Activated CD8-positive, alpha-beta memory T cell treated with anti-CD3 and anti-CD28 coated beads for 48 hours (primary cell): Measurements from ENCODE around the gene THAP10.
"Not testable (repeated sequence)": the region's sequence is repeated elsewhere in the genome, so short reads cannot be mapped to it uniquely, and the experiment has no call there.

ENCODE experiments used
- DNase-seq, 3 experiments: peaks; one replicate each; pipeline ENCODE4 v3.0.0-alpha.2; 2020; ENCODE audit warnings: low read depth in 2 of 3, low spot score in 2 of 3

THAP10 gene

DNA sequence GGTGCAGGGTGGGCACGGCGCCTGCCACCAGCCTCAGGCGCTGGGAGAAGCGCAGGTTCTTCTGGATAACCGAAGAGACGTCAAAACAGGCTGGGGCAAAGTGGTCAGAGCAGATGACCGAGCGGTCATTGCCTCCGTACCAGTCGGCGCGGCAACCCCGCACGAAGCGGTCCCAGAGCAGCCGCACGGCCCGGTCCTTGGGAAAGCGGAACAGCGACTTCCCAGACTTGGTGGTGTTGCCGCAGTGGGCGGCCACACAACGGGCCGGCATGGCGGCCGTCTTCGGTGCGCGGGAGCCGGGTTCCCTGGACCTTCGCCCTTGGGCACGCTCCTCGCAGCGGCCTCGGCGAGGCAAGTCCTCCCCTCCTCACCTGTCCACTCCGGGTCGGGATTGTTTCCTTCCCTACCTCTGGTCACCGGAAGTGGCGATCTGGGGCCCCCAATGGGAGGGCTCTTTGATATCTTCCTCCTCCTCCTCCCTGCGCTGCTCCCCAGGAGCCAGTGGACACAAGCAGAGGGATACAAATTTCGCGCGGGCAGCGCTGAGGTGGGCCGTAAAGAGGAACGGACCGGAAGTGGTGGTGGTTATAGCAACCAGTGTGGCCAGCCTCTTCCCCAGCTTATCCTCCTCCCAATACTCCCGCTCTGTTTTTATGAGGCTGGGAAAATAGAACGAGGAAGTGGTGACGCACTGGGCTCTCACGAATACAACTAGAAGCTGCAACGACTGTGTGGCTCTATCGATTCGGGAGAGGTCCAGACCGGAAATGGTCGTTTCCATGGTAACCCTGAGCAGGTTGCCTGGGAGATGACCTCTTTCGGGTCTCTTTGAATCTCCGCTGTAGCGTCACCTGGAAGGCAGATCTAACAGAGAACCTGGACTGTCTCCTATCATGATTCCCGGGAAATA lies at the start of gene THAP10, which contains the start of gene LRRC49:
THAP10 (minus strand) TSS at position 432 of the 910 bp plus-strand sequence; CDS start at position 271, 161 bp downstream.
LRRC49 (plus strand) TSS at position 825 of the 910 bp plus-strand sequence; CDS start at position 894, 69 bp downstream.
- DNase-seq = peak; percentile 17 to 45 (median 21)

DNA sequence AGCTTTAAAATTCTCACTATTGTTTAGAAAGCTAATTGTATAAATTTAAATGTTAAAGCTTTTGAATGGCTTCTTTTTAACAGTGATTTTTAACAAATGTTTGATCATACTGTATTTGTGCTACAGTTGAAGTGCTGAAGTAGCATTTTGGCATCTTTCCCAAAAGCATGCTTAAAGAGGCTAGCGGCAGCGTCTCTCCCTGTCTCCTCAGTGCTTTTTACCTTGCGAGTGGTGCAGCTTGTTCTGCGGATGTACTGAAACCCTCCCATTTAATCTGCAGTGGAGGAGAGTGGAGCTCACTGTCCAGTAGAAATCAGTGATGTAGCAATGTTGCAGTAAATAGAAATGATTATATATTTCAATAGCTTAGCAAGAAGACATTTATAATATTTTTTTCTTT lies 44.1 kb upstream of the THAP10 start:
- no peak for DNase-seq

DNA sequence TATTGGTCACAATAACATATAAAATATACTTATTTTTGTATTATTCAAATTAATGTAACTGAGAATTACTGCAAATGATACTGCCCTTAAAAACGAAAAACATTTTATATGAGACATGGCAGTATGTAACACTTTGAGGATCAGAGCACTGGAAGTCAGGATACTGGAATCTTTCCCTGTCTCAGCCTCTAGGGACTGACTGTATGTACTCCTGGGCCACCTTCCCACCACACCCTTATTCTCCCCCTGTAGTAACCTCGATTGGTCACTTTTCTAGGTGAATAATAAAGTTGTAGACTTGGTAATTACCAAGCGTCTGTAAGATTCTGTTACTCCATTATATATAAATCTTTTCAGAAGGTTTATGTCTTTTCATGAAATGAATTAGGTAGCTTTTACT lies 43.4 kb upstream of the THAP10 start:
- no peak for DNase-seq

DNA sequence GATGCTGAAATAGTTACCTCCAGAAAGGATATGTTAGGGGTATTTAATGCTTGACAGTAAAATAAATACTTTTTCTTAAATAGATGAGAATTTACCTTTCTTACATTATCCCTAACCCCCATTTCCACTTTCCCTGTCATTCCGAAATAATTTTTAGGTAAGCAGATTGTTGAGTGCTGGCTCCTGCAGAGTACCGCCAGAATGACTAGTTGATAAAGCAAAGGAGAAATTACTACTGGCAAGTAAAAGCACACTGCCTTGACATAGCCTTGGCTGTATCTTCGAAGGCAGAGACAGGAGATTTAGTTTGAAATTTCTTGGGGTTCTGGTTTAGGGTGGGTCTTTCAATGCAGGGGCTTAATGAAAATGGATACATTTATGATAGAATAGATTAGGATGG lies 41.2 kb upstream of the THAP10 start:
- DNase-seq = no peak

DNA sequence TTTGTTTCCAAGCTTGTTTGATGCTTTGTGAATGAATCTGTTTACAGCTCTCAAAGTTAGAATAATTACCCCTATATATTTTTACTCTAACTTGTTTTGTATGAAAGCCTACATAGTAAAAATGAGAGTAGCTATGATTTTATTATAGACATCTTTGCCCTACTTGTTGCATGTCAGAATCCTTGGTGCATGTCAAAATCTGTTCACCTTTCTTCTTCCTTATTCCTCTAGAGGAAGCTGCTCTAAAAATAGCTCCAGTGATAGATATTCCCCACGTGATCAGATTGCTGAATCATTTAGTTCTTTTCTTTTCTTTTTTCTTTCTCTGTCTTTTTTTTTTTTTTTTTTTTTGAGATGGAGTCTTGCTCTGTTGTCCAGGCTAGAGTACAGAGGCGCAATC lies 40.2 kb upstream of the THAP10 start:
- DNase-seq = no peak

DNA sequence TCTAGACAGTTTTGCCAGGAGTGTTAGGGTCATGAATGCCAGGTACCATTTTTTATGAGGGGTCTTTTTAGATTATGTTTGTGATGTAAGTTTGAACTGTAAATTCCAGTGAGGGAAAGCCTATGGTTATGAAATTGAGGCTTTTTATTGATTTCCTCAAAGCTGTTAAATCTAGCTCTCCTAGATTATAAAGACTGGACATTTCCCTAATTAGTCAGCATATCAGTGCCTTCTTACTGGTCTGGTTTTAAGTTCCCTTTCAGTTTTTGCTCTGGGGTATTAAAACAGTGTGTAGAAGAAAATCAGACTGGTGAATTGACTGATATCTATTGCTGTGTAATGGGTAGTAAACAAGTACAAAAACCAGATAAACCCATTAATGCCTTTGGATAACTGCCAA lies 39.6 kb upstream of the THAP10 start:
- DNase-seq = no peak

DNA sequence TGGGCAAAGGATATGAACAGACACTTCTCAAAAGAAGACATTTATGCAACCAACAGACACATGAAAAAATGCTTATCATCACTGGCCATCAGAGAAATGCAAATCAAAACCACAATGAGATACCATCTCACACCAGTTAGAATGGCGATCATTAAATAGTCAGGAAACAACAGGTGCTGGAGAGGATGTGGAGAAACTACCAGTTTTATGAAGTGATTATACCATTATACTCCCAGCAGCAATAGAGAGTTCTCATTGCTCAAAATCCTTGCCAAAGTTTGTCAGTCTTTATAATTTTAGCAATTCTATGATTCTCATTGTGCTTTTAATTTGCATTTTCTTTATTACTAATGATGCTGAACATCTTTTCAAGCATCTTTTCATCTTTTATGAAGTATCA lies 34.7 kb upstream of the THAP10 start:
- DNase-seq = not testable (repeated sequence)

DNA sequence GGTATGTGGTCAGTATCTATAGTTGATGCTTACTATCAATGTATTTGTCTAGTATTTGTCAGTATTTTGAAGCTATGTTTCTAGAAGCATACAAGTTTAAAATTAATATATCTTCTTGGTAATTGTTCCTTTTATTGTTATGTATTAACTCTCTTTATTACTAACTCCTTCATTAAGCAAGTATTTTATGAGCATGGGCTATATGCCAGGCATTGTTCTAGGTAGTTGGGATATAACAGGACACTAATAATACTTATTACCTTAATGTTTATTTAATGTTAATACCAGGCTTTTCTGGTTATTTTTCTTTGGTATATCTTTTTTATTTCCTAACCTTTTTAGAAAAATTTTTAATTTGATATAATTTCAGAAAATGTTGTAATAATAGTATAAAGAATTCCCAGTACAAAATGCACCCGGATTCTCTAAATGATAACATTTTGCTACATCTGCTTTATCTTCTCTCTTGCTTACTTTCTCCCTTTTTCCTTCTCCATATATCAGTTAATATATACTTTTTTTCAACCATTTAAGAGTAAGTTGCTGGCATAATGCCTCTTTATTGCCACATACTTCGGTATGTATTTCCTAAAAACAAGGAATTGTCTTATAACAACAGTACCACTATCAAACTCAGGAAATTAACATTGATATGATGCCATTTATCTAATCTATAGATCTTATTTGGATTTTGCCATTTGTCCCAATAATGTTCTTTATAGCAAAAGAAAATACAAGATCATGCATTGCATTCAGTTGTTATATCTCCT lies 31.3 kb upstream of the THAP10 start:
- no peak for DNase-seq

DNA sequence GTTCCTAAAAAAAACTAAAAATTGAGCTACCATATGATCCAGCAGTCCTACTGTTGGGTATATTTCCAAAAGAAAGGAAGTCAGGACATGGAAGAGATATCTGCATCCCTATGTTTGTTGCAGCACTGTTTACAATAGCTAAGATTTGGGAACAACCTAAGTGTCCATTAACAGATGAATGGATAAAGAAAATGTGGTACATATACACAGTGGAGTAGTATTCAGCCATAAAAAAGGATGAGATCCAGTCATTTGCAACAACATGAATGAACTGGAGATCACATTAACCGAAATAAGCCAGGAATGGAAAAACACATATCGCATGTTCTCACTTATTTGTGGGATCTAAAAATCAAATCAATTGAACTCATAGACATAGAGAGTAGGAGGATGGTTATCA lies 29.9 kb upstream of the THAP10 start:
- DNase-seq = no peak

DNA sequence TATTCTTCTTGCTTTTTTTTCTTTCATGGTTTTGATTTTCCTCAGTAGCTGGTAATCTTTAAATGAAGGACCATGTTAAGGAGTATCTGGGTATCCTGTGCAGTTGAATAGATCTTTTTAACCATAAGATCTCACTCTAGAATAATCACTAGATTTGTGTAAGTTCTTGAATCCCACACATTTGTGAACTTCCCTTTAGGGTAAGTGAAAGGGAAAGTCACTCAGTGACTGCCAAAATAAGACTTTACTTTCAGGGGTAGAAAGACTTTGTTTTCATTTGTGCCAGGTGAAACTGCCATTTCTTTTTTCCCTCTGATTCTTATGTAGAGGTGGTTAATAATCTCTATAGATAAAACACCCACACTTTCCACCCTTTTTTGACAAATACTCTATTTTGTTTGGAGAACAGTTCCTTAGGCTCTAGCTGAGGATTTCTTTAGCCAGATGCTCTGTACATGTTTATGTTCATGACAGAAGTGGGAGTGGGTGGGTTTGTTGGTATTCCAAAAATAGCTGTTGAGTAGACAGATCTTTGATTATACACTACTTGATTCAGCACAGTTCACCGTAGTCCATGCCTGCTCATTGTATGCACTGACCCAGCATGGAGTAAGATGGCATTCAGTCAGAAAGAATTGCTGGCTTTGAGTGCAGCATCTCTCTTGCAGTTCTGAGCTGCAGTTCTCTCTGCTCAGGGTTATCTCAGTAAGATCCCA lies 28.9 kb upstream of the THAP10 start:
- DNase-seq = no peak

DNA sequence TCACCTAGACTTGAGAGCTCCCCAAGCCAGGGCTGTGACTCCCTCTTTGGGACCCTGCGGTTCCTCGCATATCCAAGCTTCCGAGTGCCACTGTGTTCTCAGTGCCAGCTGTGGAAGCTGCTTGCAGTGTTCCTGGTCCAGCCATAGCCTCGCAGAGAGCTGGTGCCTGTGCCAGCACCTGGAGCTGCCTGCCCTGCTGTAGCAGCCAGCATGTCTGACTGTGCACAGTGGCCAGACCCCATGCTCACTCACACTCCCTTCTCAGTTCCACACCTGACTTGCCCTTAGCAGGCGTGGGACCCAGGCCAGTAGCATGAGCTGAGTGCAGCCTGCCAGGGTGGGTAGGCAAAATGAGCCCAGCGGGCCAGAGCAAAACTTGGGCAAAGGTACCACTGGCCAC lies 25.7 kb upstream of the THAP10 start:
- no peak for DNase-seq

DNA sequence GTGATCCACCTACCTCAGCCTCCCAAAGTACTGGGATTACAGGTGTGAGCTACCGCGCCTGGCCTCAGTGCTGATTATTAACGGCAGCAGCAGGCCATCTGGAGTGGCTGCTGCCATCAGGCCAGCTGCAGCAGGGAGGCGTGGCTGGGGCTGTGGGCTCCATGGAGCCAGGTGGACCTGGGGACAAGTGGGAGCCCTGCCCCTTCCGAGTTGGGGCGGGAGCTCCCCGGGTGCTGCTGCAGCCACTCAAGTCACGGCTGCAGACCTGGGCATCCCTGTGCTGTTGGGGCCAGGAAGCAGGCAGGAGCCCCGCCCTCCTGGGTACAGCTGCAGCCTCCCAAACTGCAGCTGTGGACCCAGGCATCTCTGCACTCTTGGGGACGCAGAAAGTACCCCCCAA lies 24.3 kb upstream of the THAP10 start:
- no peak for DNase-seq

DNA sequence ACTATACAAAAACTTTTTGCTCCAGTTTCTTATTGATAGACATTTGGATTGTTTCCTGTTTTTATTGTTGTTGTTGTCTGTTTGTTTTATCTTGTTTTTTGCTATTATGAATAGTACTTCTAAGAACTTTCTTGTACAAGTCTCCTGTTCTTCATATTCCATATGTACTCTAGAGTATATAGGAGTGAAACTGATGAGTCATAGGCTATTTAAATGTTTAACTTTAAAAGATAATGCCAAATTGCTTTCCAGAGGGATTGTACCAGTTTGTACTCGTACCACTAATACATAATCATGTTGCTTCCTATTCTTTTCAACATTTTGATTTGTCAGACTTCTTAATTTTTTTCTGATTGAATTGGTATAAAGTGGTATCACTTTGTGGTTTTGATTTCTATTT lies 20.0 kb upstream of the THAP10 start:
- no peak for DNase-seq

DNA sequence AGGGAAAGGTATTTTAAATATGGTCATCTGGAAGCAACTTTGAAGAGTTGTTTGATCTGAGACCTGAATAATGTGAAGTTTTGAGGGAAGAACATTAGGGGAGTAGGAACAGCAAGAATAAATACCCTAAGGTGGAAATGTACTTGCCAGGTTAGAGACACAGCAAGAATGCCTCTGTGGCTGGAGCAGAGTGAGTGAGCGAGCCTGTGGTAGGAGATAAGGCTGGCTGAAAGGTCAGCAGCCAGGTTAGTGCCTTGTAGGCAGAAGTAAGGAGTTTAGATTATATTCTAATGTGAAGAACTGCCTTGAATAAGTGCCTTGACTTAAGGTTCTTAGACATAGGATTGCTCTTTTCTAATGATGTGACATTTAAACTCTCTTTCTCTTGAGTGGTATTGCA lies 18.7 kb upstream of the THAP10 start:
- no peak for DNase-seq

DNA sequence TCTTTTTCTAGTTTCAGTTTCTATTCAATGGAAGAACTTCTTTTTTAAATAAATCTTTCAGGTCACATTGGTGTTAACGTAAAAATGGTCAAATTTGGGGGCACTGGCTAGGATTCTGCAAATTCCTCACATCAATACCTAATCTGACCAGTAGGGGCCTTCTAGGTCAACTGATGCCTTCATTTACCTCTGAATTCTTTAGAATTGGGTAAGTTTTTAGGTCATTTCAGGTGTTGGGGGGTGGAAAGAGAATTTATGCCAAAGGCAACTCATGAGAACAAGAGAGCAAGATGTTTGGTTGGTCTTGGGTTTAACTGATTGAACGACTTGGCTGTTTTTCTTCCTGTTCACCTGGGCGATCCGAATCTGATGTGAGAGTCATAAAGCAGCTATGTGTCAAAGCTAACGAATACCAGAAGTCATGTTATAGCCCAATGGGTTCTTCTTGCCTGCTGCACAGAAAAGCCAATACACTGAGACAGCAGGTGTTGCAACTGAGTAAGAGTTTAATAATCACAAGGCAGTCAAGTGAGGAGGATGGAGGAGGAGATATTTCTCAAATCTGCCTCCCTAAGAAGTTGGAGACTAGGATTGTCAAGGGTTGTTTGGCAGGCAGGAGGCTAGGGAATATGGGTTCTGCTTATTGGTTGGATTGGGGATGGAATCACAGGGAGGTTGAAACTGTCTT lies 15.7 kb upstream of the THAP10 start:
- no peak for DNase-seq

DNA sequence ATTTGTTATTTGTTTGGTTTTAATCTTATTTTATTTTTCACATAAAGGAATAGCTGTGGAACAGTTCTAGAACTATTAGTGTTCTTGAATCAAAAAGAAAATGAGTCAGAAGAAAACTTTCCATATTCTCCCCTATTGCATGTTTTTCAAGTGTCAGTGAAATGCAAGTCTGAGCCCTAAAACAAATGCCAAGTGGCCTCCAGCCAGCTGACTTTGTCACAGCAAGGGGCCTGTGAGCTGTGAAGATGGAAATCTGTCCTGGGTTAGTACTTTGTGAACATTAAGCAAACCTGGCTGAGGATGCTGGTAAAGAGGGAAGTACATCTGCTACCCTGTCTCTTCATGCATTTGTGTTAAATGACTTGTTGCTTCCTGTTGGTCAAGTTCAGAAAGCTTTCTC lies 14.6 kb upstream of the THAP10 start:
- DNase-seq = no peak

DNA sequence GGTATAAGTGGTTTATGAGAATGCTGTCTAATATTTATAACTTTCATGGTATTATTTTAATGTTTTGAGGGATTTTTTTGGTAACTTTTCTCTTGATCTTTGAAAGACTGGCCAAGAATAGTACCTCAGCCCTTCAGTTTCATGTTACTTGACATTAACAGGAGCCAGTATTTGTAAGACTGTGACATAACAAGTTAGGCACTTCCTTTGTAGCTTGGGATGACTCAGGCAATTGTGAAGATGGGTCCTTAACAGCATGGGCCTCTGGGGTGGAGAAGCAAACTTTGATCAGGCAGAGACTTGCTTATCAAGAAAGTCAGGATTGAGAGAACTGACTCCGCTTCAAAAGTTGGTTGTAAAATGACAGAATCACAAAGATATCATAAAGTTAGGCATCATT lies 9.9 kb upstream of the THAP10 start:
- no peak for DNase-seq

DNA sequence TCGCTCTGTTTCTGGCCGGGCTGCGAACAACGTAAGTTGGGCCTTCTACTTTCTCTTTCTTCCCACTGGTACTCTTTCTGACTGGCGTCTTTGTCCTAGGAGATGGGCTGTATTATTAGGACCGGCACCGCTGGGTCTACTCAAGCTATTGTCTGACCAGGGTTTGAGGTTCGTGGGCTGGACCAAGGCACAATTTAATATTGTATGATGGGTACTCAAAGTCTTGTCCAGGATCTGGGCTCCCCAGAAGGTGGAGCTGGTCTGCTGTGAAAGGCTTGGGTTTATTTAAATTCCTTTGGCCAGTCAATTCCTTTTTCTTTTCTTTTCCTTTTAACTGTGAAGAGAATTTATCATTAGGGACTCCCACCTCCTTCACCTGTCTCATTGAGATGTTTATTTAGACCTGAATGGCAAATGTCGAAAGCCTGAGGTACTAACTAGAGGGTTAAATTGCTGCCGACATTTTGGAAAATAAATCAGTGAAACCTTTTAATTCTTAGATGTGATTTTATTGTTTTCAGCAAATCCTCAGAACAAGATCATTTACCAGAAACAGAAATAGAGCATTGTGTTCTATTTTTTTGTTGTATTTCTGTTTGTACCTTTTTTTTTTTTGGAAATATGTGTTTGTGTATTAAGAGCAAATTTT lies 803 bp upstream of the THAP10 start:
- DNase-seq = no peak

DNA sequence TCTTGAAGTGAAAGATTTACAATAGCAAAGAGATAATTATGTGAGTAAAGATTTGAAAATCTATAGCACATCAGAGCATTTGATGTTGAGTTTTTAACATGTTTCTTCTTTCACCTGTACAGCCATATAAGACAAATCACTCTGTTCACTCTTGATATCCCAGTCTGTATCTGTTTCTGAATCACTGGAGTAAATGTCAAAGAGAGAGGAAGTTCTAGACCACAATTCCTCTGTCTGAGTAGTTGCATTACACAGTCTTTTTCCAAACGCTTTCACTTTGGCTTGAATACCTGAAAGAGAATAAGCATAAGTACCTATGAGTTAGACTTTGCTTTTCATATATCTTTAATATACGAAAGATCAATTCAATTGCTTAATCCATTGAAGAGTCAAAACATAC lies 9.9 kb downstream of the THAP10 start:
- no peak for DNase-seq

DNA sequence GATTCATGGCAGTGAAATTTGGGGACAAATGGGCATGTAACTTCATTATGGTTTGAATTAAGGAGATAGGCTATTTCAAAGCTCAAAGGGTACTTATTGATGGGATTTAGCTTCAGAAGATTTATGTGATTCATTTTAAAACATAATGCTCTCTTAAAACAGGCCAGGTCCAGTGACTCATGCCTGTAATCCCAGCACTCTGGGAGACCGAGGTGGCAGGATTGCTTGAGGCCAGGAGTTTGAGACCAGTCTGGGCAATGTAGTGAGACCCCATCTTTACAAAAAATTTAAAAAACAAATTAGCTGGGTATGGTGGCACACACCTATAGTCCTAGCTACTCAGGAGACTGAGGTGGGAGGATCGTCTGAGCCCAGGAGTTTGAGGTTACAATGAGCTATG lies 11.5 kb downstream of the THAP10 start:
- DNase-seq = no peak

DNA sequence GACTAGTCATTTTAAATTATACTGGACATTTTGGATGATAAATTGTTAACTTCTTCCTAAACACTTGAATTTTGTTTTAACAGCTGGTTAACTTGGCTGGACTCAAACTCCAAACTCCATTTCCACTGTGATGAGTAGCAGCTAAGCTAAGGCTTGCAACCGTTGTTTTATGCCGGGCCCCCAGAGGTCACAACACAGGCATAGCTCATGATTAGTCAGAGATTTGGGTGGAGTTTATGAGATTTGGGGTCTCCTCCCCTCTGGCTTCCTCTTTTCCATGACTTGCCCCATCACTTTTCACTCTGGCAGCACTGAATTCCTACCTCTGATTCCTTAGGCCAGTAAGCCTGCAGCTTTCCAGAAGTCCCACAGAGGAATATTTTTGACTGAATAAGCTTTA lies 12.8 kb downstream of the THAP10 start:
- no peak for DNase-seq
